ENCODE measurements around the gene HERC2. TPM values are rescaled to one million over a fixed set of nuclear protein-coding genes. Genes with fewer than 3 reads are reported as not detected.
A peak's percentile ranks its signal among the peaks of the same experiment; 100 is the strongest.

Gene HERC2
- total RNA-seq, 1 experiment from 2014 or later = 69.2 TPM

DNA sequence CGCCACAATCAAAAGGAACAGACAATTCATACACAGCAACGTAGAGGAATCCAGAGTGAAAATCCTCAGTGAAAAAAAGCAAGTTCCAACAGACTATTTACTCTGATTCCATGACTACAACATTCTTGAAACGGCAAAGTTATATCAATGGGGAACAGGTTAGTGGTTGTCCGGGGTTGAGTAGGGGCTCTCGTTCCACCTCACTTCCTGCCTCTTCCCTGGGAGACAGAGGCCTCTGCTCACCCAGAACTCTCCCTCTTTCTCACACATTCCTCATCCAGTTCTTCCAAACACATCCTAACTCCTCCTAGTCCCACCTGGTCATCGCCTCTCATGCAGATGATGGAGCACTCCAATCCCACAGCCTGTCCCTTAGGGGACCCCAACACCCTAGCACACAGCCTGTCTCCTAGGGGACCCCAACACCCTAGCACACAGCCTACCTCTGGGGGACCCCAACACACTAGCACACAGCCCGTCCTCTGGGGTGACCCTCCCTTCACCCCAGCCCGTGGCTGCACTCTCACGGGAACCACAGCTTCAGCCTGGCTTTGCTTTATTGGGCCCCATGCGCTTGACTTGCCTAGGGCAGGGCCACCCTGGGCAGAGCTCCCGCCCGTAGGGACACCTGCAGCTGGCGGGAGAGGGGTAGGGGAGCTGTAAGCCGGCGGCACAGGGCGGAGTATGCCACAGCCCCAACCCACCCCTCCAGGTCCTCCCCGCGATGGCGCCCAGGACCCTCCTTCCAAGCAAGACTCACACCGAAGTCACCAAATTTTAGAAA is 228.0 kb downstream of the HERC2 start:
- H3K18ac ChIP-seq (ENCODE audit: insufficient read length, low read depth, low read length) = no peak overlapping the region
- no peak overlapping the region for H2BK20ac ChIP-seq (ENCODE audit: low read depth, low read length, poor library complexity, severe bottlenecking)
- H3K27ac ChIP-seq (ENCODE audit: insufficient read length, low read depth, low read length) = no peak overlapping the region
- WGBS (ENCODE audit: extremely low coverage, insufficient read length, low lambda C conversion rate) = no CpG with 5 or more reads among the region's 20 CpGs
- no peak overlapping the region for H4K5ac ChIP-seq (ENCODE audit: insufficient read length, low read depth, low read length)
- Mint-ChIP-seq H3K9me3 (peaks cover 22 to 29% of the 10 kb centered on the region in 2 experiments), H3K36me3 (ENCODE audit: insufficient read depth in 1 of 3, low read depth in 3 of 3) (peaks cover 0 to 3% (median 0%) of the 10 kb centered on the region in 3 experiments; a peak in 3 of 7 replicates), H3K27ac (no peak overlapping the region), H3K4me1 (peaks cover 19 to 20% of the 10 kb centered on the region in 2 experiments), H3K27me3 (ENCODE audit: low read depth) (peaks cover 88% of the 10 kb centered on the region), H3K4me3 (peak overlapping the region; percentile 13 to 39; a peak in 3 of 5 replicates)
- peak overlapping the region; percentile 58 for H3K4me2 ChIP-seq (ENCODE audit: insufficient read depth, insufficient read length, low read length)
- H3T11ph ChIP-seq (ENCODE audit: low read length) = no peak overlapping the region
- TF ChIP-seq, protein P1, sequence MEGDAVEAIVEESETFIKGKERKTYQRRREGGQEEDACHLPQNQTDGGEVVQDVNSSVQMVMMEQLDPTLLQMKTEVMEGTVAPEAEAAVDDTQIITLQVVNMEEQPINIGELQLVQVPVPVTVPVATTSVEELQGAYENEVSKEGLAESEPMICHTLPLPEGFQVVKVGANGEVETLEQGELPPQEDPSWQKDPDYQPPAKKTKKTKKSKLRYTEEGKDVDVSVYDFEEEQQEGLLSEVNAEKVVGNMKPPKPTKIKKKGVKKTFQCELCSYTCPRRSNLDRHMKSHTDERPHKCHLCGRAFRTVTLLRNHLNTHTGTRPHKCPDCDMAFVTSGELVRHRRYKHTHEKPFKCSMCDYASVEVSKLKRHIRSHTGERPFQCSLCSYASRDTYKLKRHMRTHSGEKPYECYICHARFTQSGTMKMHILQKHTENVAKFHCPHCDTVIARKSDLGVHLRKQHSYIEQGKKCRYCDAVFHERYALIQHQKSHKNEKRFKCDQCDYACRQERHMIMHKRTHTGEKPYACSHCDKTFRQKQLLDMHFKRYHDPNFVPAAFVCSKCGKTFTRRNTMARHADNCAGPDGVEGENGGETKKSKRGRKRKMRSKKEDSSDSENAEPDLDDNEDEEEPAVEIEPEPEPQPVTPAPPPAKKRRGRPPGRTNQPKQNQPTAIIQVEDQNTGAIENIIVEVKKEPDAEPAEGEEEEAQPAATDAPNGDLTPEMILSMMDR (conservative IDR thresholded peaks at IDR 0.05) = no peak
- H2BK5ac ChIP-seq (ENCODE audit: insufficient read length, low read length) = no peak overlapping the region
- H2BK15ac ChIP-seq (ENCODE audit: low read depth, low read length) = no peak overlapping the region
- H4K8ac ChIP-seq (replicated peaks; ENCODE audit: insufficient read length, low read depth, low read length) = no peak overlapping the region
- no peaks in the 10 kb centered on the region for H3K79me2 ChIP-seq (ENCODE audit: insufficient read depth, low read length)
- DNase-seq = peak; percentile 36
- H2AFZ ChIP-seq (ENCODE audit: low read length) = no peak overlapping the region
- no peak overlapping the region for H3K56ac ChIP-seq (ENCODE audit: insufficient read length, low read depth, low read length)
- H2AK5ac ChIP-seq (ENCODE audit: insufficient read length, low read length) = no peak overlapping the region
- H3K14ac ChIP-seq (ENCODE audit: insufficient read depth, low read length) = no peak overlapping the region
- H3K9ac ChIP-seq (ENCODE audit: extremely low read depth, insufficient read length, low read length) = no peak overlapping the region
- no peak overlapping the region for H3K23ac ChIP-seq (ENCODE audit: insufficient read length, low read depth, low read length)
- no peak overlapping the region for H2BK120ac ChIP-seq (ENCODE audit: low read depth, low read length, poor library complexity, severe bottlenecking)
- H3K23me2 ChIP-seq (ENCODE audit: insufficient read length, low read depth, low read length, poor library complexity, severe bottlenecking) = peaks cover 12% of the 10 kb centered on the region
- no peaks in the 10 kb centered on the region for H3K79me1 ChIP-seq (ENCODE audit: insufficient read depth, low read depth, low read length, poor library complexity, severe bottlenecking)
- H2BK12ac ChIP-seq (ENCODE audit: insufficient read length, low read depth, low read length) = no peak overlapping the region
- no peak overlapping the region for H4K91ac ChIP-seq (ENCODE audit: insufficient read length, low read depth, low read length)
- no peak overlapping the region for H3K4ac ChIP-seq (ENCODE audit: low read depth, low read length)
- no peaks in the 10 kb centered on the region for H3K4me1 ChIP-seq (ENCODE audit: insufficient read depth, low read length)
- peaks cover 46% of the 10 kb centered on the region for H3K27me3 ChIP-seq (ENCODE audit: insufficient read depth, low read length)
- H4K20me1 ChIP-seq (ENCODE audit: control insufficient read depth, insufficient read depth, insufficient read length) = no peaks in the 10 kb centered on the region
- H3K9me3 ChIP-seq (ENCODE audit: control insufficient read depth, low read depth, low read length) = no peaks in the 10 kb centered on the region

Measured in H9 (cell line).